Adrenal gland (tissue), 12 donors: ENCODE results near the gene BTBD9. TPM values are rescaled to one million over a fixed set of nuclear protein-coding genes. Genes with fewer than 3 reads are reported as not detected.

Experiments
- DNase-seq, 7 donors: peaks; one replicate each; pipeline ENCODE4 v3.0.0-alpha.2; 2019 to 2020
- H3K27ac ChIP-seq, 5 donors: fragments of 200-600 bp; sonication (generic) in 4 of 5; 1 replicate in 3 of 5; 2 replicates in 2 of 5; pipeline versions ENCODE4 v1.5.1 to v1.8.0; 2016 to 2020; ENCODE audit warnings: mild to moderate bottlenecking in 1 of 5
- H3K27me3 ChIP-seq: fragments of 200-600 bp; 2 replicates; pipeline ENCODE4 v1.8.0; 2021
- H3K36me3 ChIP-seq, 2 donors: fragments of 200-600 bp; replicated peaks in 1 of 2; 1 replicate in 1 of 2; 2 replicates in 1 of 2; pipeline versions ENCODE4 v1.5.1 to v1.8.0; 2018 to 2022
- H3K4me1 ChIP-seq, 2 donors: fragments of 200-600 bp; replicated peaks in 1 of 2; 1 replicate in 1 of 2; 2 replicates in 1 of 2; pipeline versions ENCODE4 v1.5.1 to v1.8.0; 2018 to 2021
- H3K4me3 ChIP-seq, 4 donors: fragments of 200-600 bp; sonication (generic) in 3 of 4; one replicate each; pipeline ENCODE4 v1.5.1; 2016 to 2018
- H3K9me3 ChIP-seq, 3 donors: fragments of 200-600 bp; sonication (generic) in 1 of 3; replicated peaks in 1 of 3; 1 replicate in 2 of 3; 2 replicates in 1 of 3; pipeline versions ENCODE4 v1.5.1 to v1.8.0; 2016 to 2021
- POLR2A ChIP-seq, 2 donors: fragments of 450-650 bp; IDR thresholded peaks; one replicate each; pipeline ENCODE4 v1.6.1; 2017; ENCODE audit warnings: antibody characterized with exemption in 2 of 2, mild to moderate bottlenecking in 2 of 2, moderate library complexity in 1 of 2
- WGBS, 4 donors: extraction: QIAGEN DNeasy Blood & Tissue Kit in 2 of 4; methylation state at CpG; one replicate each; pipeline versions ENCODE4 v1.1.5 to v1.1.7; 2013 to 2017; 5-methylcytosine and 5-hydroxymethylcytosine counted together
- intact Hi-C, 2 donors: fragments of 100-400 bp; cut with DNase I; formaldehyde crosslinking; loops; one replicate each; pipeline versions ENCODE4 v1.14.1 to v1.15.0; 2022 to 2023
- polyA plus RNA-seq, 3 donors: library from polyadenylated mRNA; stranded (reverse); fragments of 200-250 nt in 2 of 3; fragments of 350-450 nt in 1 of 3; fragmentation: Illumina TruSeq in 1 of 3; extraction: RNeasy Lipid Tissue Mini Kit (QIAGEN cat#74804) in 1 of 3; gene quantifications; one replicate each; pipeline ENCODE4 v1.2.3, GENCODE V29; 2013 to 2014
- total RNA-seq, 9 donors: library from RNA; depleted of rRNA in 4 of 9; stranded (reverse); fragments of >200 nt in 4 of 9; fragments of 120-200 nt in 1 of 9; fragmentation: NEBNext Ultra II Directional in 1 of 9; extraction: Animal tissue kit (Norgen Biotek cat#: 25700) in 1 of 9; gene quantifications; one replicate each; pipeline versions ENCODE4 v1.1.0 to v1.2.4, GENCODE V29; 2013 to 2023
- TF ChIP-seq, protein P1 (sequence below), 6 experiments: fragments of 450-650 bp in 4 of 6; fragments of 200-600 bp in 2 of 6; sonication (generic) in 1 of 6; IDR thresholded peaks; 1 replicate in 5 of 6; 2 replicates in 1 of 6; pipeline versions ENCODE4 v1.5.1 to v1.8.0; 2016 to 2021; ENCODE audit warnings: antibody characterized with exemption in 6 of 6, mild to moderate bottlenecking in 2 of 6, moderate library complexity in 1 of 6
- donor health status: healthy with polysubstance abuse.
- donor health status: Bipolar disorder and iron deficiency.
- donor health status: DM: yes; HTN: yes; CAD: no.
- donor health status: DM: no; HTN: no; CAD: no.
- donor health status: DM: no; HTN: no; CAD: no.
- donor health status: DM: yes; HTN: yes; CAD: no.

BTBD9 gene
- total and polyA plus RNA-seq, 12 donors: 2.4 to 29.6 (median 18.1) TPM

DNA sequence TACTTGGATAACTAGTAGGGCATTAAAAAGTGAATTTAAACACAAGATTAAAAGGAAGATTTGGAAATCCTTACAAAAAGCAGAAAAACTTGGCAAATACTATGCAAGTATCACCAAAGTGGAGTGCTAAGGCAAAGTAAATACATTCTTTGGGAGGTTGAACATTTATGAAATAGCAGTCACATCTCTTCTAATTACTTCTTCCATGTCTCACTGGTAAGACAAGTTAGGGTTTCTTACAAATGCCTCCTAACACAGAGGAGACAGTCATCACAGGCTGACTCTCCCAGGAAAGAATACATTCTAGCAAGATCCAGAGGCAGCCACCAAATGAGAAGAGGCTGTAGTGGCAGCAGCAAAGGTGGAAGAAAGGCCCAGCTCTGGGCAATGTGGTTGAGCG, 298.2 kb downstream of the BTBD9 start:
- TF ChIP-seq, protein P1, sequence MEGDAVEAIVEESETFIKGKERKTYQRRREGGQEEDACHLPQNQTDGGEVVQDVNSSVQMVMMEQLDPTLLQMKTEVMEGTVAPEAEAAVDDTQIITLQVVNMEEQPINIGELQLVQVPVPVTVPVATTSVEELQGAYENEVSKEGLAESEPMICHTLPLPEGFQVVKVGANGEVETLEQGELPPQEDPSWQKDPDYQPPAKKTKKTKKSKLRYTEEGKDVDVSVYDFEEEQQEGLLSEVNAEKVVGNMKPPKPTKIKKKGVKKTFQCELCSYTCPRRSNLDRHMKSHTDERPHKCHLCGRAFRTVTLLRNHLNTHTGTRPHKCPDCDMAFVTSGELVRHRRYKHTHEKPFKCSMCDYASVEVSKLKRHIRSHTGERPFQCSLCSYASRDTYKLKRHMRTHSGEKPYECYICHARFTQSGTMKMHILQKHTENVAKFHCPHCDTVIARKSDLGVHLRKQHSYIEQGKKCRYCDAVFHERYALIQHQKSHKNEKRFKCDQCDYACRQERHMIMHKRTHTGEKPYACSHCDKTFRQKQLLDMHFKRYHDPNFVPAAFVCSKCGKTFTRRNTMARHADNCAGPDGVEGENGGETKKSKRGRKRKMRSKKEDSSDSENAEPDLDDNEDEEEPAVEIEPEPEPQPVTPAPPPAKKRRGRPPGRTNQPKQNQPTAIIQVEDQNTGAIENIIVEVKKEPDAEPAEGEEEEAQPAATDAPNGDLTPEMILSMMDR (IDR thresholded peaks at IDR 0.05): no peak
- no peak for TF ChIP-seq POLR2A (IDR thresholded peaks at IDR 0.05)
- Histone ChIP-seq H3K27ac (no peak overlapping the region), H3K27me3 (no peaks in the 10 kb centered on the region), H3K4me3 (no peak overlapping the region), H3K9me3 (no peaks in the 10 kb centered on the region), H3K4me1 (no peaks in the 10 kb centered on the region), H3K36me3 (no peaks in the 10 kb centered on the region)
- WGBS, 4 donors: 91 to 100% (median 97%) methylated on average over 1 of the region's 1 CpG
- no peak for DNase-seq
- intact Hi-C loops: no loop called here

DNA sequence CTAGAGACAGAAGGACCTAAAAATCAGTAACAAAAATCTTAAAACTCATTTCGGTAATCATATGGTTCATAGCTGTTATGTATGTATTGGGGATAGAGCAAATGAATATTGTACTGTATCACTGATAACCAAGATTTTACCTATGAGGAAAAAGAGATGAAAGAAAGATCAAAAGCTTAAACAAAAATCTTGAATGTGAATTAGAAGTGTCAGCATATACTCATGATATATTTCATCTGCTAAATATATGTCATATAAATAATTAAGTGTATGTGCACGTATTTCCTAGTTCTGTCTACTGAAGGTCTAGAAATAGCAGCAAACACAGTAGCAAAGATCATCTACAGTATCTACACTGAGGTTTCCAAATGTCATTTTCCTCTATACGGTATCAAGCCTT, 299.8 kb downstream of the BTBD9 start:
- no peaks in the 10 kb centered on the region for H3K9me3 ChIP-seq
- intact Hi-C loops: no loop called here
- no peak overlapping the region for H3K27ac ChIP-seq
- no peak for DNase-seq
- no peak overlapping the region for H3K4me3 ChIP-seq
- no peaks in the 10 kb centered on the region for H3K36me3 ChIP-seq
- no peaks in the 10 kb centered on the region for H3K4me1 ChIP-seq
- 77 to 87% (median 83%) methylated on average over 3 of the region's 3 CpGs for WGBS, 4 donors
- TF ChIP-seq, protein P1 (IDR thresholded peaks at IDR 0.05): no peak
- no peak for TF ChIP-seq POLR2A (IDR thresholded peaks at IDR 0.05)
- H3K27me3 ChIP-seq: no peaks in the 10 kb centered on the region

DNA sequence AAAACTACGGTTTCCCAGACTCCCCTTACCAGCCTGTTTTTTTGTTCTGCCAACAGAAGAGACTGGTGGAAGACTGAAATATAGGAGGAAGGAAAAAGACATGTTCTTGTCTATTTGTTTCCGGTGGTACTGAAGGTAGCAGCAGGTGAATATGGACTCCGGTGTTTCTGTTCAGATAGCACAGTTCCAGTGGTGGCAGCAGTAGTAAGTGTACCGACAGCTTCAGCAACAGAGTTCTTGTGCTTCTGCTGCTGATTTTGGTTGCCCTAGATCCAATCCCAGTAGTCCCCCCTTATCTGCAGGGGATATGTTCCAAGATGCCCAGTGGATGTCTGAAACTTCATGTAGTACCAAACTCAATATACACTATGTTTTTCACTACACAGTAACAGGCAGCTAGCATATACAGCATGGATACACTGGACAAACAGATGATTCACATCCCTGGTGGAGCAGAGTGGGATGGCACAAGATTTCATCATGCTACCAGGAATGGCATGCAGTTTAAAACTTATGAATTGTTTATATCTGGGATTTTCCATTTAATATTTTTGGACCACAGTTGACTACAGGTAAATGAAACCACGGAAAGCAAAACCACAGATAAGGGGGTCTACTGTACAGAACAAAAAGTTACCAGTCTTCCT, 301.8 kb downstream of the BTBD9 start:
- 97 to 99% (median 97%) methylated on average over 5 of the region's 5 CpGs for WGBS, 4 donors
- Histone ChIP-seq H3K36me3 (no peaks in the 10 kb centered on the region), H3K9me3 (no peaks in the 10 kb centered on the region), H3K27ac (no peak overlapping the region), H3K4me1 (no peaks in the 10 kb centered on the region), H3K4me3 (no peak overlapping the region), H3K27me3 (no peaks in the 10 kb centered on the region)
- intact Hi-C loops: no loop called here
- no peak for DNase-seq
- TF ChIP-seq, protein P1 (IDR thresholded peaks at IDR 0.05): peak in 1 of 6 experiments; percentile 20
- no peak for TF ChIP-seq POLR2A (IDR thresholded peaks at IDR 0.05)

DNA sequence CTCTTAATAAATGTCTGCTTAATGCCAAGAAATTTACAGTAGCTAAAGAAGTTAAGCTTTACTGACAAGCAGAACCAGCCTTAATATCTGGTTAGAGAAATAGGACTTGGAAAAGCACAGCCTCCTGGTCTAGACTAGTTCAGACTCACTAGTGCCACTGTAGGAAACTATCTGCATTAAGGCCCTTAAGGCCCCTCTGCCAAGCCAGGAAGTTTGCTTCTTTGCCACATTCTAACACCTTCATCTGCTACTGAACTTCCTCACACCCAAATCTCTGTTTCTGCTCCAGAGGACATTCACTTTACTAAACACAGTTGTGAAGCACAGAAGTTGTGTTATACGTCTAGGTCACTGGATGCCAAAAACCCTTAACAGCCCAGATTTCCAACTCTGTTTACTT, 302.8 kb downstream of the BTBD9 start:
- intact Hi-C loops: no loop called here
- Histone ChIP-seq H3K9me3 (no peaks in the 10 kb centered on the region), H3K27ac (no peak overlapping the region), H3K27me3 (no peaks in the 10 kb centered on the region), H3K4me1 (no peaks in the 10 kb centered on the region), H3K36me3 (no peaks in the 10 kb centered on the region), H3K4me3 (no peak overlapping the region)
- no peak for DNase-seq
- no peak for TF ChIP-seq POLR2A (IDR thresholded peaks at IDR 0.05)
- 89 to 100% (median 97%) methylated on average over 1 of the region's 1 CpG for WGBS, 4 donors

DNA sequence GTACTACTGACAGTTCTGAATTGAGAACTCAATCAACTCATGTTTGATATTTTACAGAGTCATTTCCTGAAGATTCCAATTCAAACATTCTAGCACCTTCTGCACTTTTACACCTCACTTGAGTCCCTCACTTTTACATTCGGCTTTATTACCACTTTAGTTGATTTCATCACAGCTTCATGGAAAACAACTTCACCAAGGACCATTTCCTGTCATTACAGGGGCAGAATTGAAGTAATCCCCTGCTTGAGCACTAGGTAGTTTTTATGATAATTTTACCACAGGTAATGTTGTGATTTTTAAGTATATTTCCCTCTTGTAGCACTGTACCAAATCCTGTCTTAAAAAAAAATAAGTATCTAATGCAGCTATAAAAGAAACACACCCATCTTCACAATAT, 312.9 kb downstream of the BTBD9 start:
- intact Hi-C loops: no loop called here
- DNase-seq: no peak
- 79 to 84% (median 82%) methylated on average over 1 of the region's 1 CpG for WGBS, 4 donors
- TF ChIP-seq, protein P1 (IDR thresholded peaks at IDR 0.05): no peak
- TF ChIP-seq POLR2A (IDR thresholded peaks at IDR 0.05): no peak
- no peaks in the 10 kb centered on the region for H3K36me3 ChIP-seq
- H3K4me1 ChIP-seq: peaks cover 0 to 5% of the 10 kb centered on the region in 2 donors
- no peaks in the 10 kb centered on the region for H3K9me3 ChIP-seq
- H3K27ac ChIP-seq: no peak overlapping the region
- H3K4me3 ChIP-seq: no peak overlapping the region
- H3K27me3 ChIP-seq: no peaks in the 10 kb centered on the region
